SK-N-SH treated with all-trans-retinoic acid at 6 μM for 48 hours (cell line): Measurements from ENCODE around the gene DOCK2.

Source experiments
- ARNTL ChIP-seq: fragments of 450-650 bp; formaldehyde crosslinking; IDR thresholded peaks from 2 replicates; pipeline ENCODE4 v1.5.0; 2020; ENCODE audit warnings: low read depth, mild to moderate bottlenecking, moderate library complexity, borderline replicate concordance
- OSR1 ChIP-seq: fragments of 250-450 bp; sonication (Bioruptor Pico); IDR thresholded peaks from 2 replicates; pipeline ENCODE4 v1.8.0; 2022; ENCODE audit warnings: moderate library complexity, mild to moderate bottlenecking, inconsistent platforms
- RARB ChIP-seq: fragments of 250-450 bp; sonication (Bioruptor Pico); IDR thresholded peaks from 2 replicates; pipeline ENCODE4 v1.8.0; 2021; ENCODE audit warnings: mild to moderate bottlenecking, moderate library complexity
- TOX ChIP-seq: fragments of 250-450 bp; sonication (Bioruptor Pico); IDR thresholded peaks from 2 replicates; pipeline ENCODE4 v1.8.0; 2021; ENCODE audit warnings: mild to moderate bottlenecking, moderate library complexity, borderline replicate concordance
- ZC3H10 ChIP-seq: fragments of 250-450 bp; sonication (Bioruptor Pico); IDR thresholded peaks from 2 replicates; pipeline ENCODE4 v1.5.1; 2021; ENCODE audit warnings: mild to moderate bottlenecking, moderate library complexity
- TF ChIP-seq, protein P1 (sequence below): fragments of 250-450 bp; sonication (Bioruptor Pico); IDR thresholded peaks from 2 replicates; pipeline ENCODE4 v1.8.0; 2021; ENCODE audit warnings: low read depth, mild to moderate bottlenecking, moderate library complexity, borderline replicate concordance
- TF ChIP-seq, protein P2 (sequence below): fragments of 250-450 bp; sonication (Bioruptor Pico); IDR thresholded peaks from 2 replicates; pipeline ENCODE4 v1.8.0; 2020; ENCODE audit warnings: mild to moderate bottlenecking, moderate library complexity, borderline replicate concordance

DNA sequence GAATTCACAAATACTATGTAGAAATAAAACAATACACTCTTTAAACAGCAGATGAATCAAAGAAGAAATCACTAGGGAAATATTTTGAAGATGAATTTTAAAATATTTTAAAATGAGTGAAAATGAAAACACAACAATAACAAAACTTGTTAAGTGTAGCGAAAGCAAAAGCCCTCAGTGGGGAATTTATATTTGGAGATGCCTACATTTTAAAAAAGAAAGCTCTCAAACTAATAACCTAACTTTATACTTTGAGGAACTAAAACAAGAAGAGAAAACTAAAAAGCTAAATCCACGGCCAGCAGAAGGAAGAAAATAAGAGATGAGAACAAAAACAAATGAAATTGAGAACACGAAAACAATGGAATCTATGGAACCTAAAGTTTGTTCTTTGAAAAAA, 30.8 kb upstream of the DOCK2 start:
- TF ChIP-seq ARNTL (CRISPR knock-in tag) (no peak), TOX (CRISPR knock-in tag) (no peak), OSR1 (no peak), ZC3H10 (CRISPR knock-in tag) (no peak), RARB (CRISPR knock-in tag) (no peak)
- TF ChIP-seq, protein P1, sequence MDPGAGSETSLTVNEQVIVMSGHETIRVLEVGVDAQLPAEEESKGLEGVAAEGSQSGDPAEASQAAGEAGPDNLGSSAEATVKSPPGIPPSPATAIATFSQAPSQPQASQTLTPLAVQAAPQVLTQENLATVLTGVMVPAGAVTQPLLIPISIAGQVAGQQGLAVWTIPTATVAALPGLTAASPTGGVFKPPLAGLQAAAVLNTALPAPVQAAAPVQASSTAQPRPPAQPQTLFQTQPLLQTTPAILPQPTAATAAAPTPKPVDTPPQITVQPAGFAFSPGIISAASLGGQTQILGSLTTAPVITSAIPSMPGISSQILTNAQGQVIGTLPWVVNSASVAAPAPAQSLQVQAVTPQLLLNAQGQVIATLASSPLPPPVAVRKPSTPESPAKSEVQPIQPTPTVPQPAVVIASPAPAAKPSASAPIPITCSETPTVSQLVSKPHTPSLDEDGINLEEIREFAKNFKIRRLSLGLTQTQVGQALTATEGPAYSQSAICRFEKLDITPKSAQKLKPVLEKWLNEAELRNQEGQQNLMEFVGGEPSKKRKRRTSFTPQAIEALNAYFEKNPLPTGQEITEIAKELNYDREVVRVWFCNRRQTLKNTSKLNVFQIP = no peak
- TF ChIP-seq, protein P2, sequence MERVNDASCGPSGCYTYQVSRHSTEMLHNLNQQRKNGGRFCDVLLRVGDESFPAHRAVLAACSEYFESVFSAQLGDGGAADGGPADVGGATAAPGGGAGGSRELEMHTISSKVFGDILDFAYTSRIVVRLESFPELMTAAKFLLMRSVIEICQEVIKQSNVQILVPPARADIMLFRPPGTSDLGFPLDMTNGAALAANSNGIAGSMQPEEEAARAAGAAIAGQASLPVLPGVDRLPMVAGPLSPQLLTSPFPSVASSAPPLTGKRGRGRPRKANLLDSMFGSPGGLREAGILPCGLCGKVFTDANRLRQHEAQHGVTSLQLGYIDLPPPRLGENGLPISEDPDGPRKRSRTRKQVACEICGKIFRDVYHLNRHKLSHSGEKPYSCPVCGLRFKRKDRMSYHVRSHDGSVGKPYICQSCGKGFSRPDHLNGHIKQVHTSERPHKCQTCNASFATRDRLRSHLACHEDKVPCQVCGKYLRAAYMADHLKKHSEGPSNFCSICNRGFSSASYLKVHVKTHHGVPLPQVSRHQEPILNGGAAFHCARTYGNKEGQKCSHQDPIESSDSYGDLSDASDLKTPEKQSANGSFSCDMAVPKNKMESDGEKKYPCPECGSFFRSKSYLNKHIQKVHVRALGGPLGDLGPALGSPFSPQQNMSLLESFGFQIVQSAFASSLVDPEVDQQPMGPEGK (CRISPR knock-in tag) = no peak
